Amygdala (tissue), 56 donors: ENCODE data around the gene RAB11FIP4.

ENCODE experiments used
- DNase-seq, 56 donors: peaks; one replicate each; lab custom pipeline; 2025; lab: John Stamatoyannopoulos, UW

Gene RAB11FIP4

DNA sequence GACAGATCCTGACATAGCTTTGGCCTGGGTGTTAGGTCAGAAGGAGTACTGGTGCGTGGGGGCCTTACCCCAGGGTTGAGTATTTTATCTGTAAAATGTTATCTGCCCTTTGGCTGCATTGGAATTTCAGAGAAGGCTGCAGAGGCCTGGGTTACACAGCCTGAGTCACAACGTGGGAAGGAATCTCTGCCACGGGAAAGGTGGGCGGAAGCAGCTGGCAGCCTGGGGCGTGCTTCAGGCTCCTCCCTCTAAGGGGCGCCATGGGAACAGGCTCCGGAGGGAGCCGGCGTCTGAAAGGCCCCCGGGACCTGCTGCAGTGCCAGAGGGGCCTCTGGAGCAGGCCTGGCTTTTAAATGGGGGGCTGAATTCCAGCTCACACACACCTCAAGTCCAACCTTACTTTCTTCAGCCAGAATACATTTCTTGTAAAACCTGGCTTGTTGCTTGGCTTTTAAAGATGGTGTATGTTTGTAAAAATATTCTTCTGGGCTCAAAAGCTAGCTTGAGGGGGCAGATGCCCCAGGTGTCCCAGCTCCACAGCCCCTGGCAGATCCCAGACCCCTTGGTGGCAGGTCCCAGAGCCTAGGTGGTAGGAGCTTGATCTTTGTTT is 142.2 kb downstream of the RAB11FIP4 start:
- peak in 21 of 56 donors; percentile 9 to 54 (median 27) for DNase-seq

GRCh38 chr17:31534223-31534888 is 142.9 kb downstream of the RAB11FIP4 start:
- no peak for DNase-seq

DNA sequence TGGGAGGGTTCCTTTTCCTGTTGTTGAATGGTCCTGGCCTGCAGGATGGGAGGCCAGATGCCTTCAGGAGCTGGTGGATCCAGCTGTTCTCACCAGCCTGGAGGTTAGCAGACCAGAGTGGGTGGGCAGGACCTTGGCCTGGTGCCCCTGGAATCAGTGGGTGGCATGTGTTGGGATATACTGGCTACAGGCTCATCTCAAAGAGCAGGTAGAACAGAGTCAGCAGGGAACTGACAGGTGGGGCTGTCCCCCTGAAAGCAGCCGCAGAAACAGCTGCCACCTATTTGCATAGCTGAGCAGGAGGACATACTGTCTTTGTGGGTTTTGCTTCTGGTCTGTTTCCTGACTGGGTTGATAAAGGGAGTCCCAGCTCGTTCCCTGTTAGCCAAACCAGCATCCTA is 144.1 kb downstream of the RAB11FIP4 start:
- DNase-seq, result no peak

DNA sequence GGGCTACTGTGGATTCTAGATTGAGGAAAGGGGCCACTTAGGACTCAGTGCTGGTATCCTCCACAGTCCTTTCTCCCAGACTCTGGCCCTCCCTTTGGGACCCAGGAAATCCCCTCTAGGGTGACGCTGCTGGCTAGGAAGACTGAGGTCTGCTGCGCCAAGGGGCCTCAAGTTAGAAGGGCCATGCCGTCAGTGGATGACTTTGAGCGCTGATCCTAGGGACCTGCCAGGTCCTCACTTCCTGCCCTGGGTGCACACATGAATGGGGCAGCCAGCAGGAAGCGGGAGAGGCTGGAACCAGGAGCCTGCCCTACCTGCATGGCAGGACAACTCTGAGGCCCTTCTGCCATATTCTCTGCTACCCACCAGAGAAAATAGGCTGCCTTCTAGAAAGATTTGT is 145.0 kb downstream of the RAB11FIP4 start:
- DNase-seq, result no peak

DNA sequence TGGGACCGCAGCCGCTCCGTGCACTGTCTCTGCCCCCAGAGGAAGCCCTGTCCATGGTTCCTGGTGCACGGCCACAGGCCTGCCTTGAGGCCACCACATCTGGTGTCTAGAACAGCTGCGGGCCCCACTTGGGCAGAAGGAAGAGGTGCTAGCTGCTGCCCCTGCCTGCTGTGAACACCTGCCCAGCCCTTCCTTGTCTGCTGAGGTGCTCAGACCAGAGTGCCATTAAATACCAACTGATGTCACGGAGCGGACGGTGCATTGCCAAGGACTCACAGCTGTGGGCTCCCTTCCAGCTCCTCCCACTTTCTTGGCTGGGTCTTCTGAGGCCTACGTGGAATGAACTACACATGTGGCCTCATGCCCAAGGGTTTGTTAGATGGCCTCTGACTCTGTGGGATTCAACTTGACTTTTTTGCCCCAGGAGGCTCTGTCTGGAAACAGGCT is 146.1 kb downstream of the RAB11FIP4 start:
- DNase-seq, result peak in 1 of 56 donors; percentile 11

DNA sequence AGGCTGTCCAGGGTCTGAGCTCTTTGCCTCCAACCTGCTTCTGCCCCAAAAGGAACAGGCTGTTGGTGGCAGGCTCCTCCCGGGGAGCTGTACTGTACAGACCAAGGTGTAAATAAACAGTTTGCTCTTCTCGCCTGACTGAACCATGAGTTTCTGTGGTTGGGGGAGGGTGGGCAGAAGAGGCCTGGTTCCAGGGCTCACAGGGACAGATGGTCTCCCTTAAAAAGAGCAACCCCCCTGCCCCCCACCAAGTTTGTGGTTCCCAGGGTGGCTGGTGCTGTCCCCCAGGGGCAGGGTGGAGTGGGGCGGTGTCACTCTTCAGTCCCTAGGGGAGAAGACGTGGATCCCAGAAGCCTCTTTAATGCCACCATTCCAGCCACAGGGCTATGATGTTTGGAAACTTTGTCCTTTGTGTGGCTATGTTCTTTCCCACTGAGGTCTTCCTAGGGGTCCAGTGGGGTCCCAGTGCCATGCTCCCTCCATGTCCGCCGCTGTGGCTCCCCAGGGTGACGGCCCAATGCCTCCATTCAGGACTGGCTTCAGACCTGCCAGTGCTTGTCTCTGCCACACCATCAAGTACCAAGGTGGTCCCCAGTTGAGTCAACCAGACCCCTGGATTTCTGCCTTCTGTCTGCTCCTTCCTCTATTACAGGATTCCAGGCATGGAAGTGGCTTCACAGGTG is 146.7 kb downstream of the RAB11FIP4 start:
- DNase-seq, result no peak

GRCh38 chr17:31540602-31541307 is 149.3 kb downstream of the RAB11FIP4 start:
- no peak for DNase-seq

GRCh38 chr17:31541559-31541958 is 150.1 kb downstream of the RAB11FIP4 start:
- DNase-seq, result no peak

DNA sequence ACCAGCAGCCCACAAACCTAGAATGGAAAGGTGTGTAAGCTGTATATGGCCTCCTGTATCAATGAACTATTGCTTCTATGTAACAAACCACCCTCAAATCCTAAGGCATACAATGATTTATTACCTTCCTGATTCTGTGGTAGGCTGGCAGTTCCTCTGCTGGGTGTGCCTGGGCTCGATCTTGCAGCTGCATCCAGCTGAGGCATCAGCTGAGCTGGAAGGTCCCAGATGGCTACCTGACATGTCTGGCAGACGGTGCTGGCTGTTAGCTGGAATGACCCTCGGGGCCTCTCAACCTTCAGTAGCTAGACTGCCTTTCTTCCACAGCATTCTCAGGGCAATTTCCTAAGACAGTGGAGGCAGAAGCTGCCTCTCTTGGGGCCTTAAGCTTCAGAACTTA is 152.7 kb downstream of the RAB11FIP4 start:
- DNase-seq, result no peak

DNA sequence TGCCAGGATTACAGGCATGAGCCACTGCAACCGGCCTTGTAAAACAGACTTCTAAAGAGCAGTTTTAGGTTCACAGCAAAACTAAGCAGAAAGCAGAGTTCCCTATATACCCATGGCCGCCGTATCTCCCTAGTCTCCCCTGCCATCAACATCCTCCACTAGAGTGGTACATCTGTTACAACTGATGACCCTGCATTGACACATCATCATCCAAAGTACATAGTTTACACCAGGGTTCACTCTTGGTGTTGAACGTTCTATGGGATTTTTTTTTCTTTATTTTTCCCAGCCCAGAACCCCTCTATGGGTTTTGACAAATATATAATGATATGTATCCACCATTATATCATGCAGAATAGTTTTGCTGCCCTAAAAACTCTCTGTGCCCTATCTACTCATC is 155.2 kb downstream of the RAB11FIP4 start:
- no peak for DNase-seq

GRCh38 chr17:31548709-31549108 is 157.2 kb downstream of the RAB11FIP4 start:
- DNase-seq, result no peak

GRCh38 chr17:31549121-31549524 is 157.6 kb downstream of the RAB11FIP4 start:
- peak in 11 of 56 donors; percentile 34 to 69 (median 60) for DNase-seq

- peak; percentile 39 to 94 (median 86) for DNase-seq
Measured at GRCh38 chr17:31549525-31550388, 158.3 kb downstream of the RAB11FIP4 start.

DNA sequence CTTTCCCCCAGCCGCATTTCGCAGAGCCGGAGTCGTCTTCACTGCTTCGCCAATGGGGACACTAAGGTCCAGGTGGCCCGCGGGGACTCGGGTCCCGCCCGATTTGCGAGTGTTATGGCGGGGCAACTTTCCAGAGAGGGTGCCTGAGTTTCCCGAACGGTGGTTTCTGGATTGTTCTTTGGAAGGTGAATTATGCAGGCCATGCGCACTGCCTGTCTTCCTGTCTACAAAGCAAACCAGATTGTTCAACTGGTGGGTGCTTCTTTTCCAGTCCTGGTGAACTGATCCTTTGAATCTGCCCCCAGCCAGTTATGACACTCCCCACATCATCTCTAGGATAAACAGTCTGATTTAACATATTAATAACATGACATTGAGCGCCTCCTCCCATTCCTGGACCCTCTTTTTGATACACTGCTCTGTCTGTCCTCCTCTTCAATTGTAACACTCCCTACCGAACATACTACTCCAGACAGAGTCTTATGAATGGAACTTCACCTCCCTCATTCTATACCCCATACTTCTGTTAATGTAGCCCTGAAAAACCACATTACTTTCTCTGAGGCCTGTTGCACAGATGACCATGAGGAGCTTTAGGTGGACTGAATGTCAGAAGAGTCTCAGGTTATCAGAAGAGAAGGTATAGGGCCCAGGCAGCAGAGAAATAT is 159.0 kb downstream of the RAB11FIP4 start:
- peak in 5 of 56 donors; percentile 27 to 78 (median 47) for DNase-seq

GRCh38 chr17:31552568-31552967 is 161.1 kb downstream of the RAB11FIP4 start:
- no peak for DNase-seq

- no peak for DNase-seq
Measured at GRCh38 chr17:31553506-31553905, 162.0 kb downstream of the RAB11FIP4 start.

DNA sequence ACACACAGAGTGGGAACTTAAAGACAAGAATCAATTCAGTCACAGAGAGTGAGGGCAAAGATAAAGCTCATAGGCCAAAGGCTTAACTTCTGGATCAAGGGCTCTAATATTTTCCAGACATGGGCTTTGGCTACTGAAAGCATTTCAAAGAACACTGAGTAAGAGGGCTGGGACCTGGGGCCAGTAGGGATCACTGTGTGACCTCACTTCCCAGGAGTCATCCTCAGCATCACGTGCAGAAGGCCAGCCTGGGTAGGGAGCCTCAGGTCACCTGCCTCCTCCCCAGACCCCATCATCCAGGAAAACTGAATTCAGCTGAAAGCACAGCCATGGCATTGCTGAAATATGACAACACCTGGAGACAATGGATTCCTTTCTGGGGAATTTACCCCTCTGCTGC is 163.5 kb downstream of the RAB11FIP4 start:
- DNase-seq, result no peak

DNA sequence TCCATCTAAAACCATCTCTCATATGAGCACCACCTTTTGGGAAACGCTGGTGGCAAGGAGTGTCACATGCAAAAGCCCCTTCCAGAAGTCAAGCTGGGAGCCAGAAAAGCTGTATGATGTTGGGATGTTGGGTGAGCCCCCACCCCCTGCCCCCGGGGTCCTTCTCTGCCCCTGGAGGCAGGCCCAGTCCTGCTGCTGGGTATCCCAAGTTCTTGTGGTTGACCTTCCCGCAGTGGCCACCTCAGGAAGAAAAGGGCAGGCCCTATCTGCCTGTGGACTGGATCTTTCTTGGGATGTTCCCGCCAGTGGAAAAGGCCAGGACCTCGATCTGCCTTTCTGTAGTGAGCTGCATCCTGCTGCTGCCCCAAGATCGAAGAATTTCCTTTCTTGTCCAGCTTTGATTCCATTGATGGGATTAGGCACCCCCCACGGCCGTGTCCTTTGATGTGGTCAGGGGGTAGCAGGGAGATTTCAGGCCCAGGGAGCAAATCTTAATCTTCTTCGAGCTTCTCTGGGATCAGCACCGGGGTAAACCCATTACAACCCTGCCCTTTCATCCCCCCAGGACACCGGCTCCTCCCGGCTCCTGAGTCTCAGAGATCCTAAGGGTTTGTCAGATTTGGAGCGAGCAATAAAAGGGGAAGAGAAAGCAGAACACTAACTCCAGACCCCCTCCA is 165.6 kb downstream of the RAB11FIP4 start:
- no peak for DNase-seq
